ENCODE results near the gene HSF5. TPM values are rescaled to one million over a fixed set of nuclear protein-coding genes. Genes with fewer than 3 reads are reported as not detected.

Gene HSF5
- under 1 TPM in 4 of 5 donors, not detected in 1; 0.10 to 0.14 (median 0.13) TPM for polyA plus RNA-seq (ENCODE audit: insufficient read depth in 1 of 5, insufficient read length in 5 of 5, low replicate concordance in 1 of 5)
- long read RNA-seq, donor 1, result 0 reads
- long read RNA-seq, donor 2, result 0 reads
- long read RNA-seq, donor 3, result 0 reads
- long read RNA-seq, donor 4, result 0 reads
- long read RNA-seq, donor 5, result 0 reads
- long read RNA-seq, donor 6, result 0 reads
- long read RNA-seq, donor 7, result 0 reads
- long read RNA-seq, donor 8, result 0 reads

- DNase-seq, result peak; percentile 8 to 16
Measured at GRCh38 chr17:58487589-58488427, at the start of gene HSF5. Gene HSF5 (minus strand): TSS chr17:58488408. CDS start chr17:58488274, 134 bp downstream.

- DNase-seq, result no peak
Measured at GRCh38 chr17:58537266-58537665, 49.1 kb upstream of the HSF5 start.

- DNase-seq, result no peak
Measured at GRCh38 chr17:58536542-58536941, 48.3 kb upstream of the HSF5 start.

GRCh38 chr17:58535431-58535830 is 47.2 kb upstream of the HSF5 start:
- DNase-seq, result no peak

GRCh38 chr17:58534901-58535421 is 46.8 kb upstream of the HSF5 start:
- DNase-seq, result no peak

- no peak for DNase-seq
Measured at GRCh38 chr17:58534331-58534730, 46.1 kb upstream of the HSF5 start.

GRCh38 chr17:58533616-58534188 is 45.5 kb upstream of the HSF5 start:
- DNase-seq, result no peak

GRCh38 chr17:58532555-58532951 is 44.3 kb upstream of the HSF5 start:
- no peak for DNase-seq

GRCh38 chr17:58531661-58532554 is 43.7 kb upstream of the HSF5 start:
- peak in 1 of 2 donors; percentile 24 for DNase-seq

GRCh38 chr17:58531122-58531521 is 42.9 kb upstream of the HSF5 start:
- no peak for DNase-seq

- no peak for DNase-seq
Measured at GRCh38 chr17:58530655-58531054, 42.4 kb upstream of the HSF5 start.

GRCh38 chr17:58529275-58529674 is 41.1 kb upstream of the HSF5 start:
- DNase-seq, result no peak

GRCh38 chr17:58528443-58528842 is 40.2 kb upstream of the HSF5 start:
- no peak for DNase-seq

GRCh38 chr17:58527949-58528348 is 39.7 kb upstream of the HSF5 start:
- DNase-seq, result no peak

- DNase-seq, result no peak
Measured at GRCh38 chr17:58527306-58527705, 39.1 kb upstream of the HSF5 start.

GRCh38 chr17:58525239-58525638 is 37.0 kb upstream of the HSF5 start:
- DNase-seq, result peak; percentile 74 to 82

- no peak for DNase-seq
Measured at GRCh38 chr17:58521680-58522079, 33.5 kb upstream of the HSF5 start.

GRCh38 chr17:58520843-58521430 is 32.7 kb upstream of the HSF5 start:
- no peak for DNase-seq

GRCh38 chr17:58517928-58518609 is 29.9 kb upstream of the HSF5 start:
- peak; percentile 100 for DNase-seq

GRCh38 chr17:58517378-58517927 is 29.2 kb upstream of the HSF5 start:
- no peak for DNase-seq
